HCT116 (cell line): ENCODE measurements around the gene LRRC42. TPM values are rescaled to one million over a fixed set of nuclear protein-coding genes. Genes with fewer than 3 reads are reported as not detected.

Experiments used
- ATAC-seq: fragments of 200-7000 bp; cut with Tn5 transposase; 2 replicates; pipeline ENCODE4 v1.9.1; 2020; ENCODE audit warnings: mild to moderate bottlenecking, moderate library complexity
- BruUV-seq: library from RNA; stranded (reverse); fragments of 400-500 nt; replicated peaks from 2 replicates; lab custom pipeline; 2021; lab: Mats Ljungman, UMichigan
- CTCF ChIA-PET: fragments of 300-600 bp; sonication (Branson Sonifier 250); formaldehyde crosslinking; loops from one replicate; lab custom pipeline; 2021; ENCODE audit warnings: antibody characterized with exemption; lab: Charles Lee
- POLR2A ChIA-PET: fragments of 300-600, 350-600 bp; sonication (Branson Sonifier 250); formaldehyde crosslinking; loops from one replicate; lab custom pipeline; 2021; ENCODE audit warnings: antibody characterized with exemption; lab: Charles Lee
- RAD21 ChIA-PET, 2 experiments: fragments of 300-600 bp; sonication (Branson Sonifier 250); formaldehyde crosslinking; loops; one replicate each; lab custom pipeline; 2023; ENCODE audit warnings: low total read pairs in 2 of 2; ENCODE audit not compliant: uncharacterized antibody in 2 of 2, unreplicated experiment in 2 of 2, low non-redundant PET in 1 of 2; lab: Charles Lee
- DNase-seq: peaks from one replicate; pipeline ENCODE4 v3.0.0-alpha.2; 2010; ENCODE audit warnings: low read depth, low spot score
- H2AFZ ChIP-seq: fragments of 200-600 bp; shearing (Covaris generic), sonication (generic); 2 replicates; pipeline ENCODE4 v1.6.1; 2017; ENCODE audit warnings: low read depth, mixed run types, mixed read lengths, antibody characterized with exemption, low read length; ENCODE audit not compliant: poor library complexity, severe bottlenecking
- H3K27ac ChIP-seq: 2 replicates; pipeline ENCODE4 v1.5.1; 2012; ENCODE audit warnings: low read depth, low read length
- H3K27me3 ChIP-seq: fragments of 200-600 bp; sonication (generic); 2 replicates; pipeline ENCODE4 v1.6.1; 2016; ENCODE audit warnings: mixed run types, low read length, mixed read lengths; ENCODE audit not compliant: insufficient read depth
- H3K36me3 ChIP-seq, 2 experiments: fragments of 200-500 bp in 1 of 2; fragments of 200-600 bp in 1 of 2; sonication (Bioruptor generic) in 1 of 2; sonication (generic) in 1 of 2; 2 replicates each; pipeline versions ENCODE4 v1.5.1 to v1.6.1; 2014 to 2016; ENCODE audit warnings: low read length in 2 of 2, inconsistent platforms in 1 of 2, mixed read lengths in 1 of 2, mixed run types in 1 of 2; ENCODE audit not compliant: insufficient read depth in 2 of 2, control insufficient read depth in 1 of 2
- H3K4me1 ChIP-seq, 2 experiments: fragments of 200-600 bp in 1 of 2; sonication (generic) in 1 of 2; 2 replicates each; pipeline versions ENCODE4 v1.5.1 to v1.6.1; 2012 to 2017; ENCODE audit warnings: low read length in 2 of 2, inconsistent platforms in 1 of 2, mild to moderate bottlenecking in 1 of 2, mixed read lengths in 1 of 2, mixed run types in 1 of 2, moderate library complexity in 1 of 2; ENCODE audit not compliant: insufficient read depth in 2 of 2, control insufficient read depth in 1 of 2
- H3K4me2 ChIP-seq: fragments of 200-600 bp; sonication (generic); 2 replicates; pipeline ENCODE4 v1.6.1; 2017; ENCODE audit warnings: mixed run types, low read length, mixed read lengths
- H3K4me3 ChIP-seq, 2 experiments: fragments of 200-600 bp in 1 of 2; sonication (generic) in 1 of 2; replicated peaks in 1 of 2; 2 replicates each; pipeline ENCODE4 v1.5.1; 2011 to 2016; ENCODE audit warnings: low read length in 2 of 2, control low read depth in 1 of 2, low read depth in 1 of 2, mild to moderate bottlenecking in 1 of 2, mixed read lengths in 1 of 2, mixed run types in 1 of 2
- H3K79me2 ChIP-seq: fragments of 200-600 bp; sonication (generic); 2 replicates; pipeline ENCODE4 v1.6.1; 2017; ENCODE audit warnings: mild to moderate bottlenecking, mixed run types, low read length, moderate library complexity, mixed read lengths; ENCODE audit not compliant: insufficient read depth
- H3K9ac ChIP-seq: fragments of 200-600 bp; sonication (generic); 2 replicates; pipeline ENCODE4 v1.6.1; 2016; ENCODE audit warnings: low read length, mixed read lengths
- H3K9me2 ChIP-seq: fragments of 200-600 bp; sonication (generic), shearing (Covaris generic); 2 replicates; pipeline ENCODE4 v1.6.1; 2017; ENCODE audit warnings: mixed run types, mild to moderate bottlenecking, moderate library complexity; ENCODE audit not compliant: insufficient read depth
- H3K9me3 ChIP-seq, 2 experiments: fragments of 200-500 bp in 1 of 2; fragments of 200-600 bp in 1 of 2; sonication (Bioruptor generic) in 1 of 2; sonication (generic) in 1 of 2; 2 replicates each; pipeline ENCODE4 v1.6.1; 2014 to 2017; ENCODE audit warnings: low read length in 2 of 2, mixed read lengths in 2 of 2, inconsistent platforms in 1 of 2, low read depth in 1 of 2, mild to moderate bottlenecking in 1 of 2, mixed run types in 1 of 2, moderate library complexity in 1 of 2; ENCODE audit not compliant: control insufficient read depth in 1 of 2, insufficient read depth in 1 of 2
- H4K20me1 ChIP-seq: fragments of 200-600 bp; sonication (generic), shearing (Covaris generic); 2 replicates; pipeline ENCODE4 v1.6.1; 2017; ENCODE audit warnings: mixed run types, mild to moderate bottlenecking, moderate library complexity; ENCODE audit not compliant: insufficient read depth
- ATF3 ChIP-seq: IDR thresholded peaks from 2 replicates; pipeline ENCODE4 v1.6.1; 2012
- CBX3 ChIP-seq: IDR thresholded peaks from 2 replicates; pipeline ENCODE4 v1.6.1; 2012; ENCODE audit warnings: low read depth
- CEBPB ChIP-seq: IDR thresholded peaks from 2 replicates; pipeline ENCODE4 v1.6.1; 2012; ENCODE audit warnings: low read depth
- EGR1 ChIP-seq: IDR thresholded peaks from 2 replicates; pipeline ENCODE4 v1.6.1; 2012; ENCODE audit warnings: low read depth
- ELF1 ChIP-seq: IDR thresholded peaks from 2 replicates; pipeline ENCODE4 v1.6.1; 2012; ENCODE audit warnings: low read depth, borderline replicate concordance
- EZH2 ChIP-seq: fragments of 200-600 bp; sonication (generic); IDR thresholded peaks from 2 replicates; pipeline ENCODE4 v1.6.1; 2017; ENCODE audit warnings: antibody characterized with exemption, mixed run types
- EZH2phosphoT487 ChIP-seq: fragments of 200-600 bp; IDR thresholded peaks from 2 replicates; pipeline ENCODE4 v1.6.1; 2018; ENCODE audit warnings: antibody characterized with exemption, borderline replicate concordance
- FOSL1 ChIP-seq: IDR thresholded peaks from 2 replicates; pipeline ENCODE4 v1.6.1; 2012; ENCODE audit warnings: low read depth
- JUND ChIP-seq: IDR thresholded peaks from 2 replicates; pipeline ENCODE4 v1.6.1; 2012
- MAX ChIP-seq: IDR thresholded peaks from 2 replicates; pipeline ENCODE4 v1.6.1; 2012
- RAD21 ChIP-seq: IDR thresholded peaks from 2 replicates; pipeline ENCODE4 v1.6.1; 2012; ENCODE audit warnings: low read depth, mild to moderate bottlenecking
- REST ChIP-seq: IDR thresholded peaks from 2 replicates; pipeline ENCODE4 v1.6.1; 2012; ENCODE audit warnings: low read depth
- SIN3A ChIP-seq: IDR thresholded peaks from 2 replicates; pipeline ENCODE4 v1.6.1; 2012; ENCODE audit warnings: low read depth
- SP1 ChIP-seq: IDR thresholded peaks from 2 replicates; pipeline ENCODE4 v1.6.1; 2012; ENCODE audit warnings: low read depth
- ZBTB33 ChIP-seq: IDR thresholded peaks from 2 replicates; pipeline ENCODE4 v1.6.1; 2011; ENCODE audit warnings: mild to moderate bottlenecking, low read length, moderate library complexity; ENCODE audit not compliant: insufficient replicate concordance; ENCODE audit errors: extremely low read depth
- ZNF274 ChIP-seq: fragments of 200-500 bp; sonication (Bioruptor generic); IDR thresholded peaks from 2 replicates; pipeline ENCODE4 v1.6.1; 2014; ENCODE audit warnings: mild to moderate bottlenecking, low read depth, low read length, inconsistent platforms
- intact Hi-C: fragments of 100-400 bp; cut with micrococcal nuclease; formaldehyde crosslinking; loops from 2 replicates; pipeline ENCODE4 v1.10.0; 2022
- total RNA-seq: library from RNA; stranded (reverse); gene quantifications from one replicate; pipeline ENCODE4 v1.2.1, GENCODE V29; 2021; ENCODE audit not compliant: unreplicated experiment

LRRC42 gene
- total RNA-seq, 1 experiment from 2014 or later, result 62.5 TPM

DNA sequence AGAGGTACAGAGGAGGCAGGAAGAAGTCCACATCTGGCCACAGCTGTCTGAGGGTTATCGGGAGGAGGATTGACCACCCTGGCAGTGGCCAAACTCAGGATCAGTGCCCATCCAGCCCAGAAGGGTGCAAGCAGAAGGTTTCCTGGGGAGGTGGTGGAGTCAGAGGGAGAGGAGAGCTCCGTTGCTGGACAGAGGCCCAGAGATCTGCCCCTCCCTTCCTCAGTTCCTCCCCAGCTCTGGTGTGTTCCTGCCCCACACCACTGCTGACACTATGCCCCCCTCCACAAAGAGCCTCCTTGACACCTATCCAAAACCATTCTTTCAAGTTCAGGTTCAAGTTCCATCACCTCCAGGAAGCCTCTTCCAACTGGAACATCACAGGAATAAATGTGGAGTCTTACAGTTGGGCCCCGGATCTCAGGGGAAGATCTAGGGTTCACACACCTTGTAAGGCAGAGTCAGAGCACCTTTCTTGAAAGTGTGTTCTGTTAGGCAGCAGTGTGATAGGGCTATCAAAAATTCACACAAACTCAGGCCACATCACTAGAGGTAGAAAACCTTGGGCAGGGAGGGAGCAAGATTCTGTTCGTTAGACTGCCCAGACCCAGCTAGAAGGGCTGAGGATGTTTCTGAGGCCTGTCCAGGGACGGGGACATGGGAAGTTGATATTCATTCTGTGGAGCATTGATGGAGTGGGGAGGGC, 64.4 kb downstream of the LRRC42 start:
- Histone ChIP-seq H3K27me3 (no peaks in the 10 kb centered on the region), H3K36me3 (no peaks in the 10 kb centered on the region), H3K4me2 (no peak overlapping the region), H4K20me1 (no peaks in the 10 kb centered on the region), H3K27ac (no peak overlapping the region), H3K4me3 (no peak overlapping the region), H3K9me3 (no peaks in the 10 kb centered on the region), H3K9ac (no peak overlapping the region), H3K4me1 (peaks cover 11 to 12% of the 10 kb centered on the region in 2 experiments), H3K79me2 (no peaks in the 10 kb centered on the region), H2AFZ (no peak overlapping the region), H3K9me2 (no peaks in the 10 kb centered on the region)
- DNase-seq (no peak), ATAC-seq (no peak)
- intact Hi-C loops, result no loop called here
- TF ChIP-seq ZBTB33, result no peak
- no peak for TF ChIP-seq EGR1
- TF ChIP-seq SIN3A, result no peak
- TF ChIP-seq EZH2phosphoT487, result no peak
- TF ChIP-seq REST, result no peak
- TF ChIP-seq CBX3, result no peak
- no peak for TF ChIP-seq ATF3
- no peak for TF ChIP-seq MAX
- TF ChIP-seq CEBPB, result no peak
- no peak for TF ChIP-seq ZNF274
- TF ChIP-seq RAD21, result no peak
- TF ChIP-seq EZH2, result no peak
- no peak for TF ChIP-seq JUND
- no peak for TF ChIP-seq FOSL1
- no peak for TF ChIP-seq ELF1
- no peak for TF ChIP-seq SP1
- no TSS peak for BruUV-seq
- RAD21 ChIA-PET, result no interaction called here
- POLR2A ChIA-PET, result no interaction called here
- CTCF ChIA-PET, result no interaction called here
